DOHH2 (cell line): Measurements from ENCODE around the gene STMN3.

Experiments used
- H3F3A ChIP-seq: fragments of 200-600 bp; sonication (generic), shearing (Covaris generic); 2 replicates; pipeline ENCODE4 v1.6.0; 2016; ENCODE audit warnings: antibody characterized with exemption, mild to moderate bottlenecking; ENCODE audit not compliant: control insufficient read depth, insufficient read depth
- H3K27ac ChIP-seq: fragments of 200-600 bp; sonication (generic); 2 replicates; pipeline ENCODE4 v1.5.1; 2014; ENCODE audit warnings: low read depth, mild to moderate bottlenecking, low read length, moderate library complexity
- H3K27me3 ChIP-seq: fragments of 200-600 bp; sonication (generic); 2 replicates; pipeline ENCODE4 v1.6.1; 2014; ENCODE audit warnings: mild to moderate bottlenecking, low read length, mixed read lengths; ENCODE audit not compliant: control insufficient read depth
- H3K36me3 ChIP-seq: fragments of 200-600 bp; sonication (generic); 2 replicates; pipeline ENCODE4 v1.6.1; 2014; ENCODE audit warnings: mild to moderate bottlenecking, low read length, moderate library complexity, mixed read lengths; ENCODE audit not compliant: control insufficient read depth
- H3K4me1 ChIP-seq: fragments of 200-600 bp; sonication (generic); 2 replicates; pipeline ENCODE4 v1.6.1; 2014; ENCODE audit warnings: mild to moderate bottlenecking, low read length, mixed read lengths; ENCODE audit not compliant: control insufficient read depth
- H3K4me2 ChIP-seq: fragments of 200-600 bp; sonication (generic); 2 replicates; pipeline ENCODE4 v1.6.0; 2014; ENCODE audit warnings: mild to moderate bottlenecking, low read length, moderate library complexity
- H3K4me3 ChIP-seq: fragments of 200-600 bp; sonication (generic); 2 replicates; pipeline ENCODE4 v1.5.1; 2014; ENCODE audit warnings: mild to moderate bottlenecking, low read length, mixed read lengths
- H3K79me2 ChIP-seq: fragments of 200-600 bp; sonication (generic); 2 replicates; pipeline ENCODE4 v1.6.1; 2014; ENCODE audit warnings: mild to moderate bottlenecking, low read length, mixed read lengths; ENCODE audit not compliant: control insufficient read depth
- H3K9me2 ChIP-seq: fragments of 200-600 bp; sonication (generic); replicated peaks from 2 replicates; pipeline ENCODE4 v1.6.1; 2014; ENCODE audit warnings: mild to moderate bottlenecking, low read length, mixed read lengths; ENCODE audit not compliant: control insufficient read depth
- H3K9me3 ChIP-seq: fragments of 200-600 bp; sonication (generic); 2 replicates; pipeline ENCODE4 v1.6.1; 2014; ENCODE audit warnings: antibody characterized with exemption, low read length, mixed read lengths; ENCODE audit not compliant: control insufficient read depth, insufficient read depth
- H4K20me1 ChIP-seq: fragments of 200-600 bp; sonication (generic); 2 replicates; pipeline ENCODE4 v1.6.0; 2014; ENCODE audit warnings: low read depth, mild to moderate bottlenecking, antibody characterized with exemption, low read length, moderate library complexity; ENCODE audit not compliant: control insufficient read depth, insufficient read depth
- CTCF ChIP-seq: fragments of 200-600 bp; sonication (generic); IDR thresholded peaks from one replicate; pipeline ENCODE4 v1.5.1; 2014; ENCODE audit warnings: antibody characterized with exemption, mild to moderate bottlenecking, low read depth, low read length; ENCODE audit not compliant: poor library complexity, severe bottlenecking
- EZH2phosphoT487 ChIP-seq: fragments of 200-600 bp; sonication (generic); IDR thresholded peaks from 2 replicates; pipeline ENCODE4 v1.6.1; 2017; ENCODE audit warnings: borderline replicate concordance, mild to moderate bottlenecking, antibody characterized with exemption, low read length, moderate library complexity, mixed read lengths

STMN3 gene

GRCh38 chr20:63653041-63653973 lies at the start of gene STMN3:
TSS of gene STMN3 (minus strand) at chr20:63653424. CDS start at chr20:63653345, 79 bp downstream.
- Histone ChIP-seq H3K36me3 (no peaks in the 10 kb centered on the region), H3K79me2 (no peaks in the 10 kb centered on the region)
- TF ChIP-seq CTCF (no peak), EZH2phosphoT487 (no peak)

GRCh38 chr20:63702036-63702665 lies 48.9 kb upstream of the STMN3 start:
- H3K9me2 ChIP-seq = no peaks in the 10 kb centered on the region
- no peaks in the 10 kb centered on the region for H3F3A ChIP-seq
- no peaks in the 10 kb centered on the region for H3K27me3 ChIP-seq
- H4K20me1 ChIP-seq = peaks cover 9% of the 10 kb centered on the region
- no peak overlapping the region for H3K4me2 ChIP-seq
- peaks cover 32% of the 10 kb centered on the region for H3K36me3 ChIP-seq
- no peak overlapping the region for H3K4me3 ChIP-seq
- H3K9me3 ChIP-seq = no peaks in the 10 kb centered on the region
- H3K79me2 ChIP-seq = peaks cover 23% of the 10 kb centered on the region
- peaks cover 17% of the 10 kb centered on the region for H3K4me1 ChIP-seq
- H3K27ac ChIP-seq = no peak overlapping the region
- TF ChIP-seq EZH2phosphoT487 = no peak
- no peak for TF ChIP-seq CTCF

More at GRCh38 chr20:63653041-63653973, at the start of gene STMN3:
- Histone ChIP-seq H3K9me3 (no peaks in the 10 kb centered on the region), H3F3A (no peaks in the 10 kb centered on the region), H3K27me3 (peaks cover 16% of the 10 kb centered on the region), H3K9me2 (no peaks in the 10 kb centered on the region), H4K20me1 (no peaks in the 10 kb centered on the region; the same call in 1 of the 2 replicates), H3K4me2 (peak within 1 kb of the TSS; percentile 73), H3K4me3 (peak within 1 kb of the TSS; percentile 77), H3K4me1 (peaks cover 34% of the 10 kb centered on the region), H3K27ac (no peak within 1 kb of the TSS)

- H4K20me1 ChIP-seq = peaks cover 7% of the 10 kb centered on the region
- H3K4me3 ChIP-seq = no peak overlapping the region
- H3F3A ChIP-seq = no peaks in the 10 kb centered on the region
- H3K4me1 ChIP-seq = peaks cover 15% of the 10 kb centered on the region
- peaks cover 30% of the 10 kb centered on the region for H3K36me3 ChIP-seq
- H3K79me2 ChIP-seq = peaks cover 17% of the 10 kb centered on the region
- no peaks in the 10 kb centered on the region for H3K27me3 ChIP-seq
- H3K9me2 ChIP-seq = no peaks in the 10 kb centered on the region
- H3K27ac ChIP-seq = no peak overlapping the region
- H3K4me2 ChIP-seq = no peak overlapping the region
- no peaks in the 10 kb centered on the region for H3K9me3 ChIP-seq
- TF ChIP-seq CTCF (no peak), EZH2phosphoT487 (no peak)
Measured at GRCh38 chr20:63701329-63702035, 48.3 kb upstream of the STMN3 start.
